ENCODE data around the gene KIAA0232.

- no peak for TF ChIP-seq POLR2AphosphoS5 (IDR thresholded peaks at IDR 0.05)
- no peak for TF ChIP-seq CTCF (IDR thresholded peaks at IDR 0.05 in 8 of 11, conservative IDR thresholded peaks at IDR 0.05 in 3 of 11)
- TF ChIP-seq POLR2A (IDR thresholded peaks at IDR 0.05), result no peak
Measured at GRCh38 chr4:6753103-6753560, 29.4 kb upstream of the KIAA0232 start.
